Suprapubic skin (tissue), 4 donors: ENCODE measurements around the gene HNRNPF.

Source experiments
- CTCF ChIP-seq, 2 donors: fragments of 200-600 bp in 1 of 2; fragments of 450-650 bp in 1 of 2; sonication (generic) in 1 of 2; IDR thresholded peaks; one replicate each; pipeline ENCODE4 v1.5.1; 2016 to 2019; ENCODE audit warnings: antibody characterized with exemption in 2 of 2, mild to moderate bottlenecking in 1 of 2, moderate library complexity in 1 of 2
- EP300 ChIP-seq: sonication (generic); formaldehyde crosslinking; IDR thresholded peaks from one replicate; pipeline ENCODE4 v1.6.1; 2017; ENCODE audit warnings: antibody characterized with exemption
- POLR2A ChIP-seq, 2 donors: fragments of 450-650 bp; IDR thresholded peaks; one replicate each; pipeline ENCODE4 v1.6.1; 2017; ENCODE audit warnings: antibody characterized with exemption in 2 of 2, mild to moderate bottlenecking in 2 of 2, moderate library complexity in 2 of 2
- POLR2AphosphoS5 ChIP-seq, 3 donors: sonication (generic); formaldehyde crosslinking; IDR thresholded peaks; one replicate each; pipeline ENCODE4 v1.6.1; 2017; ENCODE audit warnings: antibody characterized with exemption in 3 of 3

- TF ChIP-seq CTCF (IDR thresholded peaks at IDR 0.05) = no peak
- TF ChIP-seq POLR2AphosphoS5 (IDR thresholded peaks at IDR 0.05) = no peak
- no peak for TF ChIP-seq POLR2A (IDR thresholded peaks at IDR 0.05)
- no peak for TF ChIP-seq EP300
Measured at GRCh38 chr10:43352951-43353350, 56.0 kb downstream of the HNRNPF start.
